Measurements from ENCODE around the gene DNAH7.

DNA sequence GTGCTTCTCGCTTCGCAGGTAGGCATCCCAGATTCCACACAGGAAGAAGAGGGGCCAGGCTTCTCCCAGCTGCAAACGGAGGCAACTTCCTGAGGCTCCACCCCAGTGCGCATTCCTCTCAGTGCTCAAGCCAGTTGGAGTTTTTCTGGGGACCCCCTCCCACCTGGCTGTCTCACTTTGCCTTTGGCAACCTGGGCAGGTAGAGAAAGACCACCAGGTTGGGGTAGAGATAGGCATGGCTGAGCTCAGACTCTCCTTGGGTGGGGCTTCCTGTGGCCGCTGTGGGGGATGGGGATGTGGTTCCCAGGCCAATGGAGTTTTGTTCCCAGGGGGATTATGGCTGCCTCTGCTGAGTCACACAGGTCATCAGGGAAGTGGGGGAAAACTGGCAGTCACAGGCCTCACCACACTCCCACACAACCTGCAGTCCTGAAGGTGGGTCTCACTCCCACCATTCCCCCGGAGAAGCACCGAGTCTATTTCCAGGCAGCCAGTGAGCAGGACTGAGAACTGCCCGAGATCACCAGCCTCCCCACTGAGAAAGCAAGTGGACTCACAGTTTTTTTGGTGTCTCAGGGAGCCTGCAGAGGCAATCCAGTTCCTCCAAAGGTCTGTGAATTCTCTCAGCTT, 373.5 kb downstream of the DNAH7 start:
- TF ChIP-seq, protein P1, sequence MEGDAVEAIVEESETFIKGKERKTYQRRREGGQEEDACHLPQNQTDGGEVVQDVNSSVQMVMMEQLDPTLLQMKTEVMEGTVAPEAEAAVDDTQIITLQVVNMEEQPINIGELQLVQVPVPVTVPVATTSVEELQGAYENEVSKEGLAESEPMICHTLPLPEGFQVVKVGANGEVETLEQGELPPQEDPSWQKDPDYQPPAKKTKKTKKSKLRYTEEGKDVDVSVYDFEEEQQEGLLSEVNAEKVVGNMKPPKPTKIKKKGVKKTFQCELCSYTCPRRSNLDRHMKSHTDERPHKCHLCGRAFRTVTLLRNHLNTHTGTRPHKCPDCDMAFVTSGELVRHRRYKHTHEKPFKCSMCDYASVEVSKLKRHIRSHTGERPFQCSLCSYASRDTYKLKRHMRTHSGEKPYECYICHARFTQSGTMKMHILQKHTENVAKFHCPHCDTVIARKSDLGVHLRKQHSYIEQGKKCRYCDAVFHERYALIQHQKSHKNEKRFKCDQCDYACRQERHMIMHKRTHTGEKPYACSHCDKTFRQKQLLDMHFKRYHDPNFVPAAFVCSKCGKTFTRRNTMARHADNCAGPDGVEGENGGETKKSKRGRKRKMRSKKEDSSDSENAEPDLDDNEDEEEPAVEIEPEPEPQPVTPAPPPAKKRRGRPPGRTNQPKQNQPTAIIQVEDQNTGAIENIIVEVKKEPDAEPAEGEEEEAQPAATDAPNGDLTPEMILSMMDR (IDR thresholded peaks at IDR 0.05): no peak
- TF ChIP-seq EZH2 (IDR thresholded peaks at IDR 0.05; ENCODE audit: borderline replicate concordance, insufficient read depth, low read depth, low read length, poor library complexity, severe bottlenecking): no peak
